A549 (cell line): ENCODE results near the gene ADAM12.

Experiments
- CHD2 ChIP-seq: fragments of 150-350 bp; IDR thresholded peaks from 2 replicates; pipeline ENCODE4 v1.6.1; 2014; ENCODE audit warnings: low read length; ENCODE audit not compliant: partially characterized antibody
- EP300 ChIP-seq, 2 experiments: fragments of >200 bp; sonication (Bioruptor Twin); formaldehyde crosslinking; IDR thresholded peaks; 2 replicates in 1 of 2; 3 replicates in 1 of 2; pipeline ENCODE4 v1.6.1; 2016 to 2017
- FOSB ChIP-seq: fragments of 250-450 bp; sonication (Bioruptor Pico); IDR thresholded peaks from 2 replicates; pipeline ENCODE4 v1.5.0; 2020; ENCODE audit warnings: mild to moderate bottlenecking, moderate library complexity
- JUNB ChIP-seq: fragments of >200 bp; sonication (Bioruptor Twin); formaldehyde crosslinking; IDR thresholded peaks from 2 replicates; pipeline ENCODE4 v1.6.1; 2016
- KDM1A ChIP-seq: fragments of 200-600 bp; sonication (generic); IDR thresholded peaks from 2 replicates; pipeline ENCODE4 v1.6.1; 2016; ENCODE audit warnings: low read depth, mild to moderate bottlenecking
- POLR2A ChIP-seq: IDR thresholded peaks from 2 replicates; pipeline ENCODE4 v1.6.1; 2012; ENCODE audit warnings: mild to moderate bottlenecking, low read length
- RNF2 ChIP-seq: fragments of 200-600 bp; sonication (generic); IDR thresholded peaks from 2 replicates; pipeline ENCODE4 v1.6.1; 2016; ENCODE audit warnings: low read depth, mild to moderate bottlenecking, antibody characterized with exemption, moderate library complexity, borderline replicate concordance
- SMC3 ChIP-seq: fragments of >200 bp; sonication (Bioruptor Twin); formaldehyde crosslinking; IDR thresholded peaks from 3 replicates; pipeline ENCODE4 v1.6.1; 2018; ENCODE audit warnings: inconsistent platforms
- TF ChIP-seq, protein P1 (sequence below): fragments of >200 bp; sonication (Bioruptor Twin); formaldehyde crosslinking; IDR thresholded peaks from 3 replicates; pipeline ENCODE4 v1.5.1; 2016
- TF ChIP-seq, protein P2 (sequence below): fragments of 450-650 bp; IDR thresholded peaks from 2 replicates; pipeline ENCODE4 v1.6.1; 2014; ENCODE audit warnings: antibody characterized with exemption

DNA sequence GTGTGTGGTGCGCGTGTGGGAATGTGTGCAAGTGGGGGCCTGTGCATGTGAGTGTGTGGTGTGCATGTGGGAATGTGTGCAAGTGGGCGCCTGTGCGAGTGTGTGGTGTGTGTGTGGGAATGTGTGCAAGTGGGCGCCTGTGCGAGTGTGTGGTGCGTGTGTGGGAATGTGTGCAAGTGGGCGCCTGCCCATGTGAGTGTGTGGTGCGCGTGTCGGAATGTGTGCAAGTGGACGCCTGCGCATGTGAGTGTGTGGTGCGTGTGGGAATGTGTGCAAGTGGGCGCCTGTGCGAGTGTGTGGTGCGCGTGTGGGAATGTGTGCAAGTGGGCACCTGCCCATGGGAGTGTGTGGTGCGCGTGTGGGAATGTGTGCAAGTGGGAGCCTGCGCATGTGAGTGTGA is 259.7 kb downstream of the ADAM12 start:
- TF ChIP-seq POLR2A, result no peak
- TF ChIP-seq, protein P1, sequence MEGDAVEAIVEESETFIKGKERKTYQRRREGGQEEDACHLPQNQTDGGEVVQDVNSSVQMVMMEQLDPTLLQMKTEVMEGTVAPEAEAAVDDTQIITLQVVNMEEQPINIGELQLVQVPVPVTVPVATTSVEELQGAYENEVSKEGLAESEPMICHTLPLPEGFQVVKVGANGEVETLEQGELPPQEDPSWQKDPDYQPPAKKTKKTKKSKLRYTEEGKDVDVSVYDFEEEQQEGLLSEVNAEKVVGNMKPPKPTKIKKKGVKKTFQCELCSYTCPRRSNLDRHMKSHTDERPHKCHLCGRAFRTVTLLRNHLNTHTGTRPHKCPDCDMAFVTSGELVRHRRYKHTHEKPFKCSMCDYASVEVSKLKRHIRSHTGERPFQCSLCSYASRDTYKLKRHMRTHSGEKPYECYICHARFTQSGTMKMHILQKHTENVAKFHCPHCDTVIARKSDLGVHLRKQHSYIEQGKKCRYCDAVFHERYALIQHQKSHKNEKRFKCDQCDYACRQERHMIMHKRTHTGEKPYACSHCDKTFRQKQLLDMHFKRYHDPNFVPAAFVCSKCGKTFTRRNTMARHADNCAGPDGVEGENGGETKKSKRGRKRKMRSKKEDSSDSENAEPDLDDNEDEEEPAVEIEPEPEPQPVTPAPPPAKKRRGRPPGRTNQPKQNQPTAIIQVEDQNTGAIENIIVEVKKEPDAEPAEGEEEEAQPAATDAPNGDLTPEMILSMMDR, result no peak
- no peak for TF ChIP-seq RNF2
- TF ChIP-seq CHD2, result no peak
- TF ChIP-seq FOSB (CRISPR knock-in tag), result no peak
- TF ChIP-seq SMC3, result no peak
- TF ChIP-seq, protein P2, sequence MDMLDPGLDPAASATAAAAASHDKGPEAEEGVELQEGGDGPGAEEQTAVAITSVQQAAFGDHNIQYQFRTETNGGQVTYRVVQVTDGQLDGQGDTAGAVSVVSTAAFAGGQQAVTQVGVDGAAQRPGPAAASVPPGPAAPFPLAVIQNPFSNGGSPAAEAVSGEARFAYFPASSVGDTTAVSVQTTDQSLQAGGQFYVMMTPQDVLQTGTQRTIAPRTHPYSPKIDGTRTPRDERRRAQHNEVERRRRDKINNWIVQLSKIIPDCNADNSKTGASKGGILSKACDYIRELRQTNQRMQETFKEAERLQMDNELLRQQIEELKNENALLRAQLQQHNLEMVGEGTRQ, result no peak
- no peak for TF ChIP-seq EP300 (IDR thresholded peaks at IDR 0.05)
- no peak for TF ChIP-seq JUNB
- no peak for TF ChIP-seq KDM1A
